ENCODE data around the gene DNER.

DNA sequence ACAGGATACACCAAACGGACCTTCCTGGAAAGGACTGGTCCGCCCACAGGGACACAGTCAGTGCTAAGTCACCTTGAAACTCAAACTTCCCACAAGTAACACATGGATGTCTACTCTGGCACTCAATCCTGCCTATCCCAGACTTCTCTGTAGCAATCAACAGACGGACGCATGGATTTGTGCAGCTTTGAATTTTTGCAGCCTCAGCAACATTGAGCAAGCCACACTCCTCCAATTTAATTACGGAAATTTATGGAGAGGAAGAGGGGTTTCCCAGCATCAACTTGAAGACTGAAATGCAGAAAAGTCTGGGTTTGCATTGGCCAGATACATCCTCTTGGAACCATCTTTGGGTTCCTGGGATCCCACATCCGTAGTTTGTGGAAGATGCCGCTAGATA, 26.2 kb downstream of the DNER start:
- TF ChIP-seq POLR2AphosphoS5 (IDR thresholded peaks at IDR 0.05; ENCODE audit: insufficient read depth, low read depth, low read length) = no peak
- no peak for TF ChIP-seq CTCF (IDR thresholded peaks at IDR 0.05; ENCODE audit: extremely low read depth in 1 of 2, insufficient read depth in 1 of 2, low read depth in 1 of 2, low read length in 2 of 2)
- TF ChIP-seq MAX (IDR thresholded peaks at IDR 0.05; ENCODE audit: insufficient read depth, insufficient read length) = no peak
- no peak for TF ChIP-seq POLR2A (IDR thresholded peaks at IDR 0.05; ENCODE audit: low read depth, low read length)
- no peak for TF ChIP-seq EZH2 (IDR thresholded peaks at IDR 0.05; ENCODE audit: borderline replicate concordance, low read depth, low read length, severe bottlenecking)
- no peak for TF ChIP-seq MYC (IDR thresholded peaks at IDR 0.05; ENCODE audit: low read depth, low read length)
- TF ChIP-seq JUN (IDR thresholded peaks at IDR 0.05; ENCODE audit: borderline replicate concordance, insufficient read depth, insufficient read length, low read depth) = no peak
- no peak for TF ChIP-seq FOS (IDR thresholded peaks at IDR 0.05; ENCODE audit: borderline replicate concordance, insufficient read depth, low read length)
- TF ChIP-seq GATA2 (IDR thresholded peaks at IDR 0.05; ENCODE audit: insufficient read depth, insufficient read length, low read depth, low read length) = no peak
